Nucleus accumbens (tissue), 56 donors: ENCODE results near the gene SND1.

Source experiments
- DNase-seq, 56 donors: peaks; one replicate each; lab custom pipeline; 2025; lab: John Stamatoyannopoulos, UW

Gene SND1

GRCh38 chr7:127884066-127884559 lies 232.1 kb downstream of the SND1 start:
- DNase-seq = peak in 7 of 56 donors; percentile 2 to 26 (median 17)

- DNase-seq = no peak
Measured at GRCh38 chr7:127885222-127885772, 233.3 kb downstream of the SND1 start.

GRCh38 chr7:127885843-127886242 lies 233.8 kb downstream of the SND1 start:
- DNase-seq = peak in 3 of 56 donors; percentile 4 to 29 (median 6)

- DNase-seq = no peak
Measured at GRCh38 chr7:127886248-127886647, 234.3 kb downstream of the SND1 start.

- DNase-seq = no peak
Measured at GRCh38 chr7:127887096-127887495, 235.1 kb downstream of the SND1 start.

- DNase-seq = no peak
Measured at GRCh38 chr7:127887631-127888030, 235.6 kb downstream of the SND1 start.

GRCh38 chr7:127888411-127888810 lies 236.4 kb downstream of the SND1 start:
- no peak for DNase-seq

- no peak for DNase-seq
Measured at GRCh38 chr7:127888825-127889224, 236.8 kb downstream of the SND1 start.

GRCh38 chr7:127889677-127890076 lies 237.7 kb downstream of the SND1 start:
- no peak for DNase-seq

GRCh38 chr7:127890726-127891125 lies 238.7 kb downstream of the SND1 start:
- DNase-seq = no peak

- no peak for DNase-seq
Measured at GRCh38 chr7:127891144-127891543, 239.2 kb downstream of the SND1 start.

GRCh38 chr7:127891854-127892438 lies 240.0 kb downstream of the SND1 start:
- no peak for DNase-seq

- no peak for DNase-seq
Measured at GRCh38 chr7:127892488-127893314, 240.7 kb downstream of the SND1 start.

GRCh38 chr7:127893547-127893946 lies 241.6 kb downstream of the SND1 start:
- DNase-seq = no peak

GRCh38 chr7:127894588-127894987 lies 242.6 kb downstream of the SND1 start:
- no peak for DNase-seq

- DNase-seq = no peak
Measured at GRCh38 chr7:127895360-127895759, 243.4 kb downstream of the SND1 start.

- DNase-seq = no peak
Measured at GRCh38 chr7:127895814-127896280, 243.9 kb downstream of the SND1 start.

GRCh38 chr7:127896659-127897058 lies 244.7 kb downstream of the SND1 start:
- DNase-seq = no peak

GRCh38 chr7:127897704-127898454 lies 245.9 kb downstream of the SND1 start:
- peak in 7 of 56 donors; percentile 11 to 56 (median 26) for DNase-seq

GRCh38 chr7:127899411-127899810 lies 247.4 kb downstream of the SND1 start:
- no peak for DNase-seq

- DNase-seq = no peak
Measured at GRCh38 chr7:127900141-127900540, 248.1 kb downstream of the SND1 start.
